NK-92 (cell line): ENCODE data around the gene OBSL1.

Experiments used
- DNase-seq: peaks from one replicate; lab custom pipeline; 2025; ENCODE audit not compliant: unreplicated experiment; lab: John Stamatoyannopoulos, UW

OBSL1 gene

GRCh38 chr2:219597552-219598307, 26.4 kb upstream of the OBSL1 start, which contains the start of gene STK11IP:
TSS of gene STK11IP (plus strand) at chr2:219597857. CDS start at chr2:219598120, 263 bp downstream.
- peak; percentile 35 for DNase-seq

GRCh38 chr2:219596954-219597551, 25.7 kb upstream of the OBSL1 start:
- DNase-seq: no peak

GRCh38 chr2:219595256-219595655, 23.9 kb upstream of the OBSL1 start:
- DNase-seq: no peak

- DNase-seq: no peak
These were observed 21.8 kb upstream of the OBSL1 start for GRCh38 chr2:219593154-219593553.

GRCh38 chr2:219592736-219593135, 21.4 kb upstream of the OBSL1 start:
- DNase-seq: no peak

- no peak for DNase-seq
These were observed 19.8 kb upstream of the OBSL1 start for GRCh38 chr2:219591091-219591490.

GRCh38 chr2:219581346-219581745, 10.0 kb upstream of the OBSL1 start:
- DNase-seq: no peak

GRCh38 chr2:219578811-219579613, 7.7 kb upstream of the OBSL1 start:
- DNase-seq: no peak

GRCh38 chr2:219576505-219577388, 5.4 kb upstream of the OBSL1 start:
- no peak for DNase-seq

- no peak for DNase-seq
These were observed 4.5 kb upstream of the OBSL1 start for GRCh38 chr2:219575566-219576504.

GRCh38 chr2:219574484-219575311, 3.4 kb upstream of the OBSL1 start:
- no peak for DNase-seq

- no peak for DNase-seq
These were observed 1.8 kb upstream of the OBSL1 start for GRCh38 chr2:219573166-219573565.

GRCh38 chr2:219572237-219573001, 1.1 kb upstream of the OBSL1 start, which contains the start of gene INHA:
TSS of gene INHA (plus strand) at chr2:219572310. CDS start at chr2:219572375, 65 bp downstream.
- DNase-seq: no peak

- no peak for DNase-seq
These were observed 422 bp downstream of the OBSL1 start for GRCh38 chr2:219570924-219571310.

- DNase-seq: no peak
These were observed 980 bp downstream of the OBSL1 start for GRCh38 chr2:219570194-219570923.

GRCh38 chr2:219569635-219570034, 1.7 kb downstream of the OBSL1 start:
- DNase-seq: no peak

- no peak for DNase-seq
These were observed 2.3 kb downstream of the OBSL1 start for GRCh38 chr2:219569041-219569440.
